Endothelial cell of umbilical vein (primary cell): ENCODE results near the gene RBM47.

Experiments used
- EZH2 ChIP-seq: IDR thresholded peaks from 2 replicates; pipeline ENCODE4 v1.6.1; 2012; ENCODE audit warnings: borderline replicate concordance, low read depth, mild to moderate bottlenecking, moderate library complexity, low read length, inconsistent platforms; ENCODE audit not compliant: severe bottlenecking
- GATA2 ChIP-seq: IDR thresholded peaks from 2 replicates; pipeline ENCODE4 v1.7.0; 2011; ENCODE audit warnings: low read depth, mild to moderate bottlenecking, moderate library complexity, mixed read lengths, low read length; ENCODE audit not compliant: insufficient read length, insufficient read depth
- POLR2AphosphoS5 ChIP-seq: IDR thresholded peaks from 2 replicates; pipeline ENCODE4 v1.6.1; 2012; ENCODE audit warnings: low read depth, mild to moderate bottlenecking, control low read depth, low read length, moderate library complexity; ENCODE audit not compliant: insufficient read depth
- TF ChIP-seq, protein P1 (sequence below), 2 donors: IDR thresholded peaks; 1 replicate in 1 of 2; 2 replicates in 1 of 2; pipeline ENCODE4 v1.5.1; 2011; ENCODE audit warnings: low read length in 2 of 2, mild to moderate bottlenecking in 2 of 2, moderate library complexity in 2 of 2, control low read depth in 1 of 2, inconsistent platforms in 1 of 2, low read depth in 1 of 2; ENCODE audit not compliant: insufficient read depth in 1 of 2; ENCODE audit errors: extremely low read depth in 1 of 2

DNA sequence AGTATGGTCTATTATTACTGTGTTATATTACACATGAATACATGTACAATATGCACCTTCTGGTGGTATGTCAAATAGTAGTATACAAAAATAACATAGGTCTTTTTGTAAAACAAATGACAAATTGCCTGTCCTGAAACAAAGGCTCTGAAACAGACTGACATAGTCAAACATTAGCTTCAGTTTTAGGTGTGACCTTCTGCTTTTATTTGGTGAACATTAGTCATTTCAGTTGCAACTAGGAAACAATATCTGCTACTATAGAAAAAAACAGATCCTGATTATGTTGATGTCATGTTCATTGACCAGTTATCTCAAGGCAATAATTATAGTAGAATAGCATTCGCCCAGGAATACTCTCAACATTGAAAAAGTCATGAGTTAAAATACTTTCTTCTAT lies 171.6 kb downstream of the RBM47 start:
- TF ChIP-seq, protein P1, sequence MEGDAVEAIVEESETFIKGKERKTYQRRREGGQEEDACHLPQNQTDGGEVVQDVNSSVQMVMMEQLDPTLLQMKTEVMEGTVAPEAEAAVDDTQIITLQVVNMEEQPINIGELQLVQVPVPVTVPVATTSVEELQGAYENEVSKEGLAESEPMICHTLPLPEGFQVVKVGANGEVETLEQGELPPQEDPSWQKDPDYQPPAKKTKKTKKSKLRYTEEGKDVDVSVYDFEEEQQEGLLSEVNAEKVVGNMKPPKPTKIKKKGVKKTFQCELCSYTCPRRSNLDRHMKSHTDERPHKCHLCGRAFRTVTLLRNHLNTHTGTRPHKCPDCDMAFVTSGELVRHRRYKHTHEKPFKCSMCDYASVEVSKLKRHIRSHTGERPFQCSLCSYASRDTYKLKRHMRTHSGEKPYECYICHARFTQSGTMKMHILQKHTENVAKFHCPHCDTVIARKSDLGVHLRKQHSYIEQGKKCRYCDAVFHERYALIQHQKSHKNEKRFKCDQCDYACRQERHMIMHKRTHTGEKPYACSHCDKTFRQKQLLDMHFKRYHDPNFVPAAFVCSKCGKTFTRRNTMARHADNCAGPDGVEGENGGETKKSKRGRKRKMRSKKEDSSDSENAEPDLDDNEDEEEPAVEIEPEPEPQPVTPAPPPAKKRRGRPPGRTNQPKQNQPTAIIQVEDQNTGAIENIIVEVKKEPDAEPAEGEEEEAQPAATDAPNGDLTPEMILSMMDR (IDR thresholded peaks at IDR 0.05; ENCODE audit: extremely low read depth in 1 of 2, insufficient read depth in 1 of 2, low read depth in 1 of 2, low read length in 2 of 2), result no peak
- no peak for TF ChIP-seq POLR2AphosphoS5
- TF ChIP-seq EZH2, result no peak
- TF ChIP-seq GATA2, result no peak
